Neutrophil (primary cell): Measurements from ENCODE around the gene KY.

Source experiments
- H3K27ac ChIP-seq: fragments of 200-600 bp; sonication (generic); 2 replicates; pipeline ENCODE4 v1.5.1; 2016; ENCODE audit warnings: mild to moderate bottlenecking, moderate library complexity
- H3K27me3 ChIP-seq: fragments of 200-600 bp; sonication (generic); 2 replicates; pipeline ENCODE4 v1.6.0; 2016; ENCODE audit warnings: mild to moderate bottlenecking
- H3K36me3 ChIP-seq: fragments of 200-600 bp; sonication (generic); 2 replicates; pipeline ENCODE4 v1.5.1; 2017
- H3K4me1 ChIP-seq, 2 experiments: fragments of 200-600 bp in 1 of 2; sonication (generic) in 1 of 2; 1 replicate in 1 of 2; 2 replicates in 1 of 2; pipeline versions ENCODE4 v1.5.1 to v1.6.1; 2013 to 2016; ENCODE audit warnings: low read depth in 1 of 2, low read length in 1 of 2, mild to moderate bottlenecking in 1 of 2, moderate library complexity in 1 of 2; ENCODE audit not compliant: control insufficient read depth in 1 of 2, insufficient read depth in 1 of 2
- H3K4me3 ChIP-seq, 2 experiments: fragments of 200-600 bp in 1 of 2; sonication (generic) in 1 of 2; 1 replicate in 1 of 2; 2 replicates in 1 of 2; pipeline ENCODE4 v1.5.1; 2013 to 2016; ENCODE audit warnings: low read depth in 1 of 2, low read length in 1 of 2, mild to moderate bottlenecking in 1 of 2, moderate library complexity in 1 of 2
- H3K9me3 ChIP-seq: fragments of 200-600 bp; sonication (generic); 2 replicates; pipeline ENCODE4 v1.5.1; 2016
- TF ChIP-seq, protein P1 (sequence below): fragments of 200-600 bp; sonication (generic); IDR thresholded peaks from 2 replicates; pipeline ENCODE4 v1.5.1; 2016; ENCODE audit warnings: antibody characterized with exemption

KY gene

DNA sequence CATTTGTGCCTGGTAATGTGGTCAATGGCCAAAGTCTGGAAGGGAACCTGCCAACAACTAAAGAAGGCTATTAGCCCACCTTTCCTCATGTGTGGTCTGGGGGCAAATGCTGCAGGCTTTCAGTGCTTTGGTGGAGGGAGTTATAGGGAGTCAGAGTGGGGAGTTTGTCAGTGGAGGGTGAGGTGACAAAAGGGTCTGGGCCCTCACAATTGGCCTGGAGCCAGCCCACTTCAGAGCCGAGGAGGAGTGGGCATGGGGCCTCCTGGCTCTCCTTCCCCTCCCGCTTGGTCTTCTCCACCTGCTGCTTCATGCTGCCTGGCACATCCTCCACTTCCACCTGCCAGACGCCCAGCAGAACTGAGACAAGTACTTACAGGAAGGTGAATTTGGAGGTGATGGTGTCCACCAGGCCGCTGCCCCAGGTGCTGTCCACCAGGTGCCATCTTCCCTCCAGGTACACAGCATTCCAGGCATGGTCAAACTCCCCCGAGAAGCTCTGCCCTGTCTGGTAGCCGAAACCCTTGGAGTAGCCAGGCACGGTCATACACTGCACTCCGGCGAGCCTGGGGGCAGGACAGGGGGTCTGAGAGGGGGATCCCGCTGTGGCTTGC is 40.9 kb downstream of the KY start:
- H3K27ac ChIP-seq = no peak overlapping the region

GRCh38 chr3:134608771-134609435 is 41.9 kb downstream of the KY start:
- no peak overlapping the region for H3K4me3 ChIP-seq
- H3K9me3 ChIP-seq = no peaks in the 10 kb centered on the region
- H3K27me3 ChIP-seq = no peaks in the 10 kb centered on the region
- H3K36me3 ChIP-seq = peaks cover 41% of the 10 kb centered on the region
- H3K27ac ChIP-seq = peak overlapping the region; percentile 99
- TF ChIP-seq, protein P1, sequence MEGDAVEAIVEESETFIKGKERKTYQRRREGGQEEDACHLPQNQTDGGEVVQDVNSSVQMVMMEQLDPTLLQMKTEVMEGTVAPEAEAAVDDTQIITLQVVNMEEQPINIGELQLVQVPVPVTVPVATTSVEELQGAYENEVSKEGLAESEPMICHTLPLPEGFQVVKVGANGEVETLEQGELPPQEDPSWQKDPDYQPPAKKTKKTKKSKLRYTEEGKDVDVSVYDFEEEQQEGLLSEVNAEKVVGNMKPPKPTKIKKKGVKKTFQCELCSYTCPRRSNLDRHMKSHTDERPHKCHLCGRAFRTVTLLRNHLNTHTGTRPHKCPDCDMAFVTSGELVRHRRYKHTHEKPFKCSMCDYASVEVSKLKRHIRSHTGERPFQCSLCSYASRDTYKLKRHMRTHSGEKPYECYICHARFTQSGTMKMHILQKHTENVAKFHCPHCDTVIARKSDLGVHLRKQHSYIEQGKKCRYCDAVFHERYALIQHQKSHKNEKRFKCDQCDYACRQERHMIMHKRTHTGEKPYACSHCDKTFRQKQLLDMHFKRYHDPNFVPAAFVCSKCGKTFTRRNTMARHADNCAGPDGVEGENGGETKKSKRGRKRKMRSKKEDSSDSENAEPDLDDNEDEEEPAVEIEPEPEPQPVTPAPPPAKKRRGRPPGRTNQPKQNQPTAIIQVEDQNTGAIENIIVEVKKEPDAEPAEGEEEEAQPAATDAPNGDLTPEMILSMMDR = no peak
- H3K4me1 ChIP-seq = peaks cover 61 to 69% of the 10 kb centered on the region in 2 experiments

More for the DNA sequence above, 40.9 kb downstream of the KY start:
- Histone ChIP-seq H3K9me3 (no peaks in the 10 kb centered on the region), H3K27me3 (no peaks in the 10 kb centered on the region), H3K4me3 (no peak overlapping the region), H3K4me1 (peaks cover 51 to 59% of the 10 kb centered on the region in 2 experiments), H3K36me3 (peaks cover 37% of the 10 kb centered on the region)
- TF ChIP-seq, protein P1 = no peak

GRCh38 chr3:134608023-134608770 is 42.6 kb downstream of the KY start:
- TF ChIP-seq, protein P1 = no peak
- no peaks in the 10 kb centered on the region for H3K27me3 ChIP-seq
- H3K4me3 ChIP-seq = peak overlapping the region in 1 of 2 experiments; percentile 56
- peaks cover 68 to 76% of the 10 kb centered on the region in 2 experiments for H3K4me1 ChIP-seq
- peaks cover 48% of the 10 kb centered on the region for H3K36me3 ChIP-seq
- peak overlapping the region; percentile 99 for H3K27ac ChIP-seq
- no peaks in the 10 kb centered on the region for H3K9me3 ChIP-seq

DNA sequence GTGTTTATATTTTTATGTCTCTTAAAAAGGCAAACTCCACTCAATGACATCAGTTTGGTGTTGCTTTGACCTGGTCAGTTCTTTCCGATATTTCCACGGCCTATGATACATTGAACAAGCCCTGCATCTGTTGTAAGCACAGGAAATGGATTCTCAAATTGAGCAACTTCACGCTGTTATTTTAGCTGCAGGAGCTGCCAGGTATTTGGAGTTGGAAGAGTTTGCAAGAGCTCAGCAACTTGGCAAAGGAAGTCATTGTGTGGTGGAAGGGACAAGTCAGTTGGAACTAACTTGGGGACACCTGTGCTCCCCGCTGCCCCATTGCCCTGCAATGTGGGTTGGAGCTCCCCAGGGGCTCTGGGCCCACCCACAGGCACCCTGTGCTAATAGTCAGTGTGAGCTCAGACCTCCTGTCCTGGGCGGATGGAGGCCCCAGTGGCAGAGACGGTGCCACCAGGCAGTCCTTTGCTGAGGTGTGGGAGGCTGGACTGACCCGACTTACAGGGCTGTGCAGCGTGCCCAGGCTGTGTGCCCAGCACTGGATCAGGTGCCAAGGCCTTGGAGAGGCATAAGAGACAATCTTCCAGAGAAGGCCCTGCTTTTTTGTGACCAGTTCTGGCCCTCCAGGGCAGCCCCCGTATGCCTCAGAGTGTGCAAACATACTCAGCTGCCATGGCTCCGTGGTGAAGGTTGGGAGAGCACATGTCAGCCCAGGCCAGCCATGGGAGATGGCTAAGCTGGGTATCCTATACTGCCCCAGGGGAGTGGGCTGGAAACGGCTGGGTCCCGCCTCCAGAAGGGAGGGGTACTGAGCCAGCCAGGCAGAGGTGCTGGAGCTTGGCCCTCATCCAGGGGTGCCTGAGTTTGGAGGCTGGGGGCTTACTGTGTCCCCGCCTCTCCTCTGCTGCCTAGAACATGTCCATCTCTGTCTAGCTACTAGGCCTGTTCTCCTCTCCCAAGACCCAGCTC is 43.5 kb downstream of the KY start:
- Histone ChIP-seq H3K27ac (peak overlapping the region; percentile 99), H3K36me3 (peaks cover 57% of the 10 kb centered on the region), H3K27me3 (no peaks in the 10 kb centered on the region), H3K4me3 (peak overlapping the region; percentile 48 to 56), H3K9me3 (no peaks in the 10 kb centered on the region), H3K4me1 (peaks cover 73 to 80% of the 10 kb centered on the region in 2 experiments)
- TF ChIP-seq, protein P1 = no peak
